Activated naive CD8-positive, alpha-beta T cell treated with anti-CD3 and anti-CD28 coated beads, Interleukin-2, amount 50 U/mL, for 24 hours (primary cell): Measurements from ENCODE around the gene RHBDD1.
A peak's percentile ranks its signal among the peaks of the same experiment; 100 is the strongest.

Experiments
- ATAC-seq: fragments of 150-1000 bp; cut with Tn5 transposase; one replicate; pipeline ENCODE4 v1.10.0; 2021
- DNase-seq: peaks from one replicate; pipeline ENCODE4 v3.0.0; 2021
- H3K27ac Mint-ChIP-seq: one replicate; pipeline ENCODE4 v1.8.0; 2021; ENCODE audit warnings: mild to moderate bottlenecking, mixed read lengths
- H3K27me3 Mint-ChIP-seq: one replicate; pipeline ENCODE4 v1.8.0; 2021; ENCODE audit warnings: mixed read lengths
- H3K36me3 Mint-ChIP-seq: one replicate; pipeline ENCODE4 v1.8.0; 2021; ENCODE audit warnings: low read depth, mixed read lengths
- H3K4me1 Mint-ChIP-seq: one replicate; pipeline ENCODE4 v1.8.0; 2021; ENCODE audit warnings: mixed read lengths
- H3K4me3 Mint-ChIP-seq: one replicate; pipeline ENCODE4 v1.8.0; 2021; ENCODE audit warnings: mild to moderate bottlenecking, moderate library complexity, mixed read lengths
- H3K9me3 Mint-ChIP-seq: one replicate; pipeline ENCODE4 v1.8.0; 2021; ENCODE audit warnings: mixed read lengths

The RHBDD1 gene

DNA sequence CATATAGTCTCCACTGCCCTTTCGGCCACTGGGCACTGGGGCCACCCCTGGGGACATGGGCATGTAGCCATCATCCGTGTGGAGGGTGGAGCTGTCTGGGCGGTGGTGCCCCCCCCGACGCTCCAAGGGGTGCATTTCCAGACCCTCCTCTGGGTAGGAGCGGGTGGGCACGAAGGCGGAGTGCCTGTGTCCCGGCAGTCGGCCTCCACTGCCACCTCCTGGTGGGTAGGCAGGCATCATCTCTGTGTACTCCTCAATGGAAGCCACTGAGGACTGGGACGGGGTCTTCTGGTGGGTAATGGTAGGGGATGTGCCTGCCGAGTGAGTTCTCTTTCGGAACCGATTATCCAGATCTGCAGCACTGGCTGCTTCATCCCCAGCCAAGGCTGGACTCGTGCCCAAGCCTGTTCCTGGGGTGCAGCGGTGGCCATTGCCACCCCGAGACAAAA, 39.0 kb upstream of the RHBDD1 start:
- DNase-seq (peak; percentile 14), ATAC-seq (no peak)
- no peaks in the 10 kb centered on the region for H3K9me3 Mint-ChIP-seq
- H3K27me3 Mint-ChIP-seq: no peaks in the 10 kb centered on the region
- no peak overlapping the region for H3K27ac Mint-ChIP-seq
- H3K4me1 Mint-ChIP-seq: peaks cover 51% of the 10 kb centered on the region
- no peaks in the 10 kb centered on the region for H3K36me3 Mint-ChIP-seq
- no peak overlapping the region for H3K4me3 Mint-ChIP-seq

DNA sequence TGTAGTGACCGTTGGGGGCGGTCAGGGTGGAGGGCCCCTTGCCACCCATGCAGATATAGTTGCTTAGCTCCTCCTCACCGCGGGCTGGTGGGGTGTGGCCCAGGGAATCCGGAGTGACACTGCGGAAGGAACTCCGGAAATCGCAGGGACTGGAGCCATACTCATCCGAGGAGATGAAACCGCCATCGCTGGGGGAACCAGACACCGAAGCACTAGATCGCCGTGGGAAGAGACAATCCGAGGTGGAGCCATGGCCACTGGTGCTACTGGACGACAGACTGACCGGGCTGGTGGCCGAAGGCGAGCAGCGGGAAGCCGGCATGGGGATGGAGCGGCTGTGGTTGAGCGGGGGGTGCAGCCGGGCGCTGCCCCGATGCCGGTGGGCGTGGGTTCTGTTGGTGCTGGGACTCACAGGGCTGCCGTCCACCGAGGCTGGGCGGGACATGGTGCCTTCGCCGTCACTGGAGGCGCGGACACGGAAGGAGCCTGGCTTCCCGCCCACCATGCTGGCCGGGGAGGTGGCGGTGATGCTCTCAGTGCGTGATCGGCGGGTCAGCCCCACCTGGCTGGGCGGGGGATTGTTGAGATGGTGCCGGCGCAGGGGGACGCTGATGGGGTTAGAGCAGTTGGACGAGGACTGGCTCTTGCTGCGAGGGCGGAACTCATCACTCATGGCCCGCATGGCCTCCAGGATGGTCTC, 38.4 kb upstream of the RHBDD1 start:
- H3K27me3 Mint-ChIP-seq: no peaks in the 10 kb centered on the region
- no peak overlapping the region for H3K4me3 Mint-ChIP-seq
- peaks cover 50% of the 10 kb centered on the region for H3K4me1 Mint-ChIP-seq

DNA sequence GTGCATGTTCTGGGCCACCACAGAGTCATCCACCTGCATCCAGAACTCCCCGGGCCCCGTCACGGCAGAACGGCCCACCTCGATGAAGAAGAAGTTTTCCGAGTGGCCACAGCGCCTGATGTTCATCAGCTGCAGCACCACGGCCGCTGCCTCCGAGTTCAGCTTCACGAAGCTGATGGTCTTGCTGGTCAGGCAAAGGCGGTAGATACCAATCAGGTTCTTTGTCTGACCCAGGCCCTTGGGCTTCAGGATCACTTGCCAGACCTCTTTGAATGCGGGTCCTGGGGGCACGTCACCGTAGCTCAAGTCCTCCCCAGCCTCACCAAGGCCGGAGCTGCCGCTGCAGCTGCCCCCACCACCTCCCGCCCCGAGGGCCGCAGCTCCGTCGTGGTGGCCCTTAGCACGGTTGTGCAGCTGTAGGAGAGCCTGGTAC, 37.8 kb upstream of the RHBDD1 start:
- no peak overlapping the region for H3K27ac Mint-ChIP-seq
- H3K4me1 Mint-ChIP-seq: peaks cover 46% of the 10 kb centered on the region

More for the DNA sequence above, 38.4 kb upstream of the RHBDD1 start:
- H3K36me3 Mint-ChIP-seq: no peaks in the 10 kb centered on the region
- no peak overlapping the region for H3K27ac Mint-ChIP-seq
- ATAC-seq (no peak), DNase-seq (no peak)
- H3K9me3 Mint-ChIP-seq: no peaks in the 10 kb centered on the region

DNA sequence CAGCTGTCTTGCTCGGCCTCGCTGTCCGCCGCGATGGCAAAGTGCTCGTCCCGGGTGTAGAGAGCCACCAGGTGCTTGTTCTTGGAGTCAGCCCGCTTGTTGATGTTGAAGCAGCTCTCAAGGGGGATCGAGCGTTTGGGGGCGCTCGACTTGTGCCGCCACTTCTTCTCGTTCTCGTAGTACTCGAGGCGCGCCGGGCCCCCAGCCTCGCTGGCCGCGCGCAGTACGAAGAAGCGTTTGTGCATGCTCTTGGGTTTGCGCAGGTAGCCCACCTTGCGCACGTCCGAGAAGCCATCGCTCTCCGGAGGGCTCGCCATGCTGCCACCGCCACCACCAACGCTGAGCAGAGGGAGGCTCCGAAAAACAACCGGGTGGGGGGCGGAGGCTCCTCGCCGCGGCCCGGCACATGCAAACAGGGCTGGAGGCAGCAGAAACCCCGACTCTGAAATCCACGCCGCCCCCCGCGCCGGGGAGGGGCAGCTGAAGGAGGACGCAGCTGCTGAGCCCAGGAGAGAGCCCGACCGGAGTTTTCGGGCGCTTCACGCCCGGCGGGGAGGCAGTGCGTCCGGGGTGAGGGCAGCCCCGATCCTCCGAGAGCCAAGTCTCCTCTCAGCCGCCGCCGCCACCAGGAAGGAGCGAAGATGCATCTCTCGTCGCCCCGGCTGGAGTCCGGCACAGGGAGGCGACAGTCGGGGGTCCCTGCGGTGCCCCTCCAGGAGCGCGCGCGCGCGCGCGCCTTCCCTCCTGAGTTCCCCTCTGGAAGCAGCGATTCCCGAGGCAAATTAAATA, 37.2 kb upstream of the RHBDD1 start:
- Mint-ChIP-seq H3K36me3 (no peaks in the 10 kb centered on the region), H3K4me1 (peaks cover 40% of the 10 kb centered on the region), H3K9me3 (no peaks in the 10 kb centered on the region), H3K27ac (peak overlapping the region; percentile 35), H3K4me3 (peak overlapping the region; percentile 85), H3K27me3 (peaks cover 3% of the 10 kb centered on the region)
- DNase-seq (peak; percentile 48), ATAC-seq (peak; percentile 9)

More for the DNA sequence above, 37.8 kb upstream of the RHBDD1 start:
- Mint-ChIP-seq H3K27me3 (peaks cover under 1% of the 10 kb centered on the region), H3K4me3 (peak overlapping the region; percentile 85), H3K36me3 (no peaks in the 10 kb centered on the region), H3K9me3 (no peaks in the 10 kb centered on the region)
- DNase-seq (no peak), ATAC-seq (no peak)

DNA sequence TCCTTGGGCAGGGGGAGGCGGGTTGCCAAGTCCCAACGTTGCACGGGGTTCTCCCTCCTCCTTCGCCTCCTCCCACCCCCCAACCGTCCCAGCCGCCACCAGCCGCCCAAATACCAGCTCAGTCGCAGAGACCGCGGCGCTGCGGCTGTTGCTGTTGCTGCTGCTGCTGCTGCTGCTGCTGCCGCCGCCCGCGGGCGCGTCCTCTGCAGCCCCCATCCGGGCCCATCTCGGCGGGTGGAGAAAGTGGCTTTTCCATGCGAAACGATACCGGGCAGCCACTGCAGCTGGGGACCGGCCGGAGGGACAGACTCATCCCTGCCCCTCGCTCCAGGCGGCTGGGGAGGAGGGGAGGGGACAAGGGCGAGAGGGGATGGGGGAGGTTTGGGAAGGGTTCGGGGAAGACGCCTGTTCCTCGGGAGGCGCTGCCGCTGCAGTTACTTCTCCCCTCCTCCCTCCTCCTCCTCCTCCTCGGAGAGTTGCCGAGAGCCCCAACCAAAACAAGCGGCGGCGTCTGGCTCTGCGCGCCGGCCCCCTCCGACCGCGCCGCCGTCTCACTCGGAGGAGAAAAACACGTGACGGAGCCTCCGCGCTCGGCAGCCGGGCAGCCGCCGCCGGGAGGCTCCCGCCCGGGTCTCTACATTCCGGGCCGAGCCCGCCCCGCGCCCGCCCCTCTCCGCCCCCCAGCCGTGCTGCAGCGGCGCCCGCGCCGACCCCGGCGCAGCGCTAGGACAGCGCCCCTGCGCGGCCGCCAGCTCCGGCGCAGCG, 36.5 kb upstream of the RHBDD1 start, which contains the start of gene IRS1:
Gene IRS1 (minus strand): TSS at position 610 of the 765 bp plus-strand sequence. CDS start 1,082 bp downstream, outside the sequence.
- Mint-ChIP-seq H3K27ac (peak within 1 kb of the TSS; percentile 80), H3K4me3 (peak within 1 kb of the TSS; percentile 85), H3K9me3 (no peaks in the 10 kb centered on the region), H3K36me3 (no peaks in the 10 kb centered on the region), H3K27me3 (peaks cover 8% of the 10 kb centered on the region), H3K4me1 (peaks cover 32% of the 10 kb centered on the region)
- DNase-seq: peak; percentile 71
- ATAC-seq: peak; percentile 52

DNA sequence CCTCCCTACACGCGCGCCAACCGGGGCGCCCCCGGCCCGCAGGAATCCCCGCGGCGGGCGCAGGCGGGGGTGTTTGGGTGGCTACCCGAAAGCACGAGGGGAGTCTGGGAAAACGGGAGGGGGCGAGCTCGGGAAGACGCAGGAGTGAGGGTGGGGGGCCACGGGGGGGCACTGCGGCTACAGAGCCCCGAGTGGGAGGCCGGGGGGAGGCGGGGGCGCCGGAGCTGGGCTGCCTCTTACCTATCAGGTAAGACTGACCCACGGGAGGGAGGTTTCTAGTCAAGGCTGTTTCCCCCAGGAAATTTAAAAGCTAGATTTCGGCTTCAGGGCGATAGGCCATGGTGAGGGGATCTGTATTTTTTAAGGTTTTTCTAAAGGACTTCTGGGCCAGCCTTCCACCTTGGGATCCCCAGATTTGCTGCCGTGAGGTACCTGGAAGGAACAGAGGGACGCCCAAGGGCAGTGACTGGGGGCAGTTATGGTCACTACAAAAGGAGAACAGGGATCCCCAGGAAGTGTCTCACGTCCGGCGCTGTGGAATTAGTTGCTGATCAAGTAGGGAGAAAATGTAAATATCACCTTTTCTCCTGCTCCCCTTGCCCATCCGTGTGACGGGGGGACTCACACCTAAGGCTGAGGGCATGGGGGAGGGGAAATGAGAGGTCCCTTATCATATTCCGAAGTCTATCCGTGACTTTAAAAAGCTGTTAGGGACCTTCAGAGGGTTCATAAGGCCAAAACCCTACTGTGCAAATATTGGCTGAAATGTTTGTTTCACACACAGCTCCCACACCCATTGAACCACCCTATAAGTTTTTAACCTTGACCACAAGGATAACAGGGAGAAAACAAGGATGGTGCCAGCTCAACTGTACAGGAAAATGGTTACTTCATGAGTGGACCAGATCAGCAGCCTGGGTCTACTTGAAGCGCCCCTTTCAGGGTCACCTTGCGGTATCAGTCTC, 35.6 kb upstream of the RHBDD1 start:
- Mint-ChIP-seq H3K4me3 (peak overlapping the region; percentile 85), H3K36me3 (no peaks in the 10 kb centered on the region), H3K27me3 (peaks cover 10% of the 10 kb centered on the region), H3K4me1 (peaks cover 28% of the 10 kb centered on the region), H3K27ac (peak overlapping the region; percentile 80), H3K9me3 (no peaks in the 10 kb centered on the region)
- ATAC-seq (no peak), DNase-seq (no peak)

DNA sequence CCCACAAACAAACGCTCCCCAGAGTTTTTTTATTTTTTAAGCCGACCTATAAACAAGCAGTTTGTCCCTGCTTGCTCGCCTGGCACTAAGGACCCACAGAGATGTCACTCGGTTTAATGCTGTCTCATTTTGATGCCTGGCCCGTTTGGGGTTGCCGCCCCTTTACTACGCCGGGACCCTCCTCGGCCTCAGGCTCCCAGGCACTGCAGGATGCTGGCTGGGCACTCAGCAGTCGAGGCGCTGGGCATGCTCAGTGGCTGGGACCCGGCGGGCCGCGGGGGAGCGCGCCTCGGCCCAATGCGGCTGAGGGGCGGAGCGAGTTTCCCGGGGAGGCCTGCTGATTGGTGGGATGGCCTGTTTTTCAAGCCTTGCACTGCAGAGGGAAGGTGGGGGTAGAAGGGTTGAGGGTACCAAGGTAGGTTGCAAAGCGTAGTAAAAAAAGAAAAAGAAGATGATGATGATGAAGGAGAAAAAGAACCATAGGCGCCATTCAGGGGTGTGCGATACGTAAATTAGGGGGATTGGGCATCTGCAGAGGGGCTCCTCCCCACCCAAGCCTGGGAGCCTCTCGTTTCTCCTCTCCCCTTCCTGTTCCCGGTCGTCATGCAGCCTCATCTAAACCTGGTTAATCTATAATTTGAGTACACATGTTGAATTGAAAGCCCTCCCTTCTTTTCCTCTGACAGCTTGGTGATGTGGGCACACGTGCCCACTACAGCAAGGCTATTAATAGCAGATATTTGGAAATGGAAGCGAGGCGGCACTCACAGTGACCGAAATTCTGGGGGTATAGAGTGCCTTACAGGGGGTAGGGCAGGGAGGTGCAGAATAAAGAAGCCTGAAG, 34.7 kb upstream of the RHBDD1 start:
- Mint-ChIP-seq H3K27ac (peak overlapping the region; percentile 80), H3K9me3 (no peaks in the 10 kb centered on the region), H3K4me3 (peak overlapping the region; percentile 85), H3K4me1 (peaks cover 28% of the 10 kb centered on the region), H3K36me3 (no peaks in the 10 kb centered on the region), H3K27me3 (peaks cover 10% of the 10 kb centered on the region)
- DNase-seq: peak; percentile 88
- ATAC-seq: peak; percentile 78

DNA sequence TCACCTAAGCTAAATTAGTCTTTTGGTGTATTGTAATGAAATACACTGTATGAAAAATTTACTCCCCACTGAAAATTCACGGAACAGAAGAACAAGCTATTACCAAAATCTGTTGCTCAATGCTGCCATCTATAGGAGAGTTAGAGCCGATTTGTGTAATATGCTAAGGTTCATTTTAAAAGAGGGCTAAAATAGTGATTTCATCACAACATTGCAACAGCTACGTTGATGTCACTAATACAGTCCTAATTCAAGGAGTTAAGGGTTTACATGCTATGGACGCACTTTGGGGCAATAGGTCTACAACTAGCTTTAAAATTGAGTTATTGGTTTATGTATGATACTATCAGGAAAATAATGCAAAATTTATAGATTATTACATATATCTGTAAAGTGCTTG, 33.3 kb upstream of the RHBDD1 start:
- Mint-ChIP-seq H3K4me3 (no peak overlapping the region), H3K27ac (no peak overlapping the region), H3K9me3 (no peaks in the 10 kb centered on the region), H3K36me3 (no peaks in the 10 kb centered on the region), H3K27me3 (peaks cover 13% of the 10 kb centered on the region), H3K4me1 (peaks cover 26% of the 10 kb centered on the region)
- ATAC-seq: no peak
- no peak for DNase-seq

DNA sequence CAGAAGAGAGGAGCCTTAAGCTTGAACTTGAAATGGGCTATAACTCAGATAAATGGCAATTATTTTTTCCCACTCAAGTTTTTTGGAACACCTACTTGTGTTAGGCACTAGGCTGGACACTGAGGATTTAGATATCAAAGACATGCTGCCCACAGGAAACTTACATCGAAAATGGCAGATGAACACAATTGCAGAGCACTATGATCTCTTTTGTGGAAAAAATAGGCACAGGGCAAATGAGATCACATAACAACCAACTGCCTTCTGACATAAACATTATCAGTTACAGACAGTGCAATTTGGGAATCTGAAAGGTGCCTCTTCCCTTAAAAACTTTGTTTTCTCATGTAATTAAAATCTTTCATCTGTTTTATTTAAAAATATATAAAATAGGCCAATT, 32.4 kb upstream of the RHBDD1 start:
- Mint-ChIP-seq H3K4me3 (no peak overlapping the region), H3K27ac (no peak overlapping the region)

DNA sequence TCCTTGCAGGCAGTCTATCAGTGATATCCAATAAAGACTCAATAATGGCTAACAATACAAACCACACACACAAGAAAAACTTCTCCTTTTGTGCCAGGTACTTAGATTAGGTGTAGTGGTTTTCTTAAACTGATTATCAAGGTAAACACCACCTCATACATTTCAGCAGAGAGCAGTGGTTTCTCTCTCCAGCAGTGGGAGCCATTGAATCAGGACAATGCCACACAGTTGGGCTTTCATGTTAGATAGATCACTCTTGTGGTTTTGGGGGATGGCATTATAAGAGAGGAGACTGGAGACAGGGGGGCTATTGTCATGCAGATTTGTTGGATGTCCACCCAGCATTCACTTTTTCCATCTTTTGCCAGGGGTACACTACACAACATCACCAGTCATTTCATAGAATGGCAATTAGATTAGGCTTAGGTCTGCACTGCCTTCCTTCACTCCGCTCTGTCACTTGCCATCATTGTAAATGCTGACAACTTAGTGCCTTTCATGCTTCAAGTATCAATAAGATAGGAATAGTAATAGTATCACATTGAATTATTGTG, 22.6 kb upstream of the RHBDD1 start:
- H3K36me3 Mint-ChIP-seq: no peaks in the 10 kb centered on the region
- H3K27me3 Mint-ChIP-seq: peaks cover 29% of the 10 kb centered on the region
- H3K9me3 Mint-ChIP-seq: no peaks in the 10 kb centered on the region
- H3K27ac Mint-ChIP-seq: no peak overlapping the region
- ATAC-seq (peak; percentile 40), DNase-seq (no peak)
- no peaks in the 10 kb centered on the region for H3K4me1 Mint-ChIP-seq
- no peak overlapping the region for H3K4me3 Mint-ChIP-seq

More for the DNA sequence above, 32.4 kb upstream of the RHBDD1 start:
- Mint-ChIP-seq H3K4me1 (peaks cover 24% of the 10 kb centered on the region), H3K36me3 (no peaks in the 10 kb centered on the region), H3K27me3 (peaks cover 20% of the 10 kb centered on the region), H3K9me3 (no peaks in the 10 kb centered on the region)
- DNase-seq (no peak), ATAC-seq (no peak)

DNA sequence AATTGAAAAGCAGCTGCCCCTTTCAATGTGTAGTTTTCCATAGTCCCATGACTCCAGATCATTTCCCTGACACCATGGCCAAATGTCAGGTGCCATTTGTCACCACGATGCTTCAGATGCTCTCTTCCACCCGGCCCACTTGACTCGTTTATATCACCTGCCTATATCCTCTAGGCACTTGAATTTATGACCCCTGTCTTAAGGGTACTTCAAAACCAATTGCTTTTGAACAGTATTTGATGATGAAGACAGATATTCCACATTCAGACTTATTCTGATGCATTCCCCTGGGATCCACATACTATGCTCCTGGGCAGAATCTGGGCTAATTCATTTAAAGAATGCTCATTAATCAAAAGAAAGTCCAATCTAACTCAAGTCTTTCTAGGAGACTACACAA, 16.9 kb upstream of the RHBDD1 start:
- DNase-seq (no peak), ATAC-seq (no peak)
- Mint-ChIP-seq H3K27me3 (peaks cover 13% of the 10 kb centered on the region), H3K36me3 (peaks cover 3% of the 10 kb centered on the region), H3K9me3 (peaks cover 4% of the 10 kb centered on the region), H3K27ac (no peak overlapping the region), H3K4me3 (no peak overlapping the region), H3K4me1 (no peaks in the 10 kb centered on the region)

DNA sequence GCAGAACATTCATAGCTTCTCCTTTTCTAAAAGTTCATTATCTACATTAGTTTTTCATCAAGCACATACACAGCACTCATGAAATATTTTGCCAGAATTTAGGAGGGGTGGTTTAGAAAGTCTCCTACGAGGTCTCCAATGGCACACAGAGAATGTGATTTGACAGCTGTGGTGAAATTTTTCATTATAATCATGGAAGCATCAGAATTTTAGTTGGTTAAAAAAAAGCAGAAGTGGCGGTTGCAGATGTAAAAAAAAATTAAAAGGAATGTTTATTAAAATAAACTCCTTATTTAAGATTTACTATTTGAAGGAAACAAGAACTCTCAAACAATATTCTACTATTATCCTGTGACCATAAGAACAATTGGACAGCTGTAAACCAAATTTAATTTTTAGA, 10.8 kb upstream of the RHBDD1 start:
- Mint-ChIP-seq H3K9me3 (peaks cover 4% of the 10 kb centered on the region), H3K27me3 (no peaks in the 10 kb centered on the region), H3K4me3 (no peak overlapping the region), H3K4me1 (peaks cover 7% of the 10 kb centered on the region), H3K36me3 (peaks cover 3% of the 10 kb centered on the region), H3K27ac (no peak overlapping the region)
- DNase-seq: no peak
- no peak for ATAC-seq

DNA sequence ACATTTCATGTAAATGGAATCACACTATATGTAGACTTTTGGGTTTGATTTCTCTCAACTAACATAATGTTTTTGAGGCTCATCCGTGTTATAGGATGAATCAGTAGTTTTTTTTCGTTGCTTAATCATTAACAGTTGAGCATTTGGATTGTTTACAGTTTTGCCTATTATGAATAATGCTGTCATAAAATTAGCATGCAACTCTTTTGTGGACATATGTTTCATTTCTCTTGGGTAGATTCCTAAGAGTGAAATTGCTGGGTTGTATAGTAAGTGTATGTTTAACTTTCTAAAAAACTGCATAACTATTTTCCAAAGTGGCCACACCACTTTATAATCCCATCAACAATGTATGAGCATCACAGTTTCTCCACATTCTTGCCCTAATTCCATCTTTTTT, 7.7 kb upstream of the RHBDD1 start:
- no peaks in the 10 kb centered on the region for H3K27me3 Mint-ChIP-seq
- H3K4me1 Mint-ChIP-seq: peaks cover 14% of the 10 kb centered on the region
- no peak for DNase-seq

More for the DNA sequence above, 7.7 kb upstream of the RHBDD1 start:
- no peak for ATAC-seq
- H3K9me3 Mint-ChIP-seq: peaks cover 11% of the 10 kb centered on the region
- H3K27ac Mint-ChIP-seq: no peak overlapping the region
- no peak overlapping the region for H3K4me3 Mint-ChIP-seq
- H3K36me3 Mint-ChIP-seq: peaks cover 21% of the 10 kb centered on the region
